KMS-11 (cell line): ENCODE results near the gene SLC22A7.

Experiments
- H2AFZ ChIP-seq: fragments of 200-600 bp; sonication (generic); 2 replicates; pipeline ENCODE4 v1.6.1; 2016; ENCODE audit warnings: antibody characterized with exemption, mixed run types, low read depth
- H3K27ac ChIP-seq: fragments of 200-600 bp; sonication (generic); 2 replicates; pipeline ENCODE4 v1.6.1; 2016; ENCODE audit warnings: mild to moderate bottlenecking, mixed run types
- H3K27me3 ChIP-seq: fragments of 200-600 bp; sonication (generic); 2 replicates; pipeline ENCODE4 v1.6.1; 2017; ENCODE audit warnings: mild to moderate bottlenecking, low read depth, mixed run types, moderate library complexity; ENCODE audit not compliant: insufficient read depth
- H3K36me3 ChIP-seq: fragments of 200-600 bp; sonication (generic); 2 replicates; pipeline ENCODE4 v1.6.1; 2017; ENCODE audit warnings: mild to moderate bottlenecking, mixed run types; ENCODE audit not compliant: insufficient read depth
- H3K4me1 ChIP-seq: fragments of 200-600 bp; sonication (generic); 2 replicates; pipeline ENCODE4 v1.6.1; 2016; ENCODE audit warnings: mild to moderate bottlenecking, low read depth, mixed run types; ENCODE audit not compliant: poor library complexity, severe bottlenecking
- H3K4me2 ChIP-seq: fragments of 200-600 bp; sonication (generic); 2 replicates; pipeline ENCODE4 v1.7.0; 2016; ENCODE audit warnings: mild to moderate bottlenecking, mixed run types
- H3K4me3 ChIP-seq: fragments of 200-600 bp; sonication (generic); IDR thresholded peaks from 2 replicates; pipeline ENCODE4 v1.6.1; 2017; ENCODE audit warnings: low read depth, low read length, mixed read lengths; ENCODE audit not compliant: insufficient read depth
- H3K79me2 ChIP-seq: fragments of 200-600 bp; sonication (generic); 2 replicates; pipeline ENCODE4 v1.6.1; 2016; ENCODE audit warnings: low read depth, mixed run types; ENCODE audit not compliant: insufficient read depth
- H3K9ac ChIP-seq: fragments of 200-600 bp; sonication (generic); 2 replicates; pipeline ENCODE4 v1.6.1; 2016; ENCODE audit warnings: mild to moderate bottlenecking, mixed run types
- H4K20me1 ChIP-seq: fragments of 200-600 bp; sonication (generic); 2 replicates; pipeline ENCODE4 v1.6.1; 2016; ENCODE audit warnings: mild to moderate bottlenecking, mixed run types; ENCODE audit not compliant: insufficient read depth
- CTCF ChIP-seq: fragments of 200-600 bp; sonication (generic); conservative IDR thresholded peaks from 2 replicates; pipeline ENCODE4 v1.6.1; 2017; ENCODE audit warnings: low read depth, mild to moderate bottlenecking, antibody characterized with exemption, low read length, moderate library complexity, mixed read lengths

The SLC22A7 gene

GRCh38 chr6:43303751-43304331 is 5.8 kb downstream of the SLC22A7 start:
- H4K20me1 ChIP-seq = no peaks in the 10 kb centered on the region
- no peak overlapping the region for H3K4me3 ChIP-seq
- H2AFZ ChIP-seq = no peak overlapping the region
- no peaks in the 10 kb centered on the region for H3K79me2 ChIP-seq
- H3K4me2 ChIP-seq = no peak overlapping the region
- no peak overlapping the region for H3K9ac ChIP-seq
- no peaks in the 10 kb centered on the region for H3K27me3 ChIP-seq
- no peaks in the 10 kb centered on the region for H3K4me1 ChIP-seq
- H3K36me3 ChIP-seq = no peaks in the 10 kb centered on the region
- TF ChIP-seq CTCF = no peak
- no peak overlapping the region for H3K27ac ChIP-seq

DNA sequence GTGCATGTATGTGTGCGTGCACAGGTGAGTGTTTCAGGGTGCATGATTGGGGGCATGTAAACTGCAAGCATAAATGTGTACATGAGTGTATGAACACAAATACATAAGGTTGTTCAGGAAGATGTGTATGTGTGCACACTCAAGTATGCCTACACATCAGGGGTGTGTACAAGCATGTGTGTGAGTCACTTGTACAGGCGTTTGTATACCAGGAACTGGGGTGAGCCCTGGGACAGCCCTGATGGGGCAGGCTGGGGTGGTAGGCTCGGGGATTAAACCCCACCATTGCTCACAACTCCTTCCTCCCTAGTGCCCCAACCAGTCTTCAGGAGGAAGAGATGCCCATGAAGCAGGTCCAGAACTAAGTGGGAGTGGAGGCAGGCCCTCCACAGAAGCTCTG is 6.3 kb downstream of the SLC22A7 start:
- Histone ChIP-seq H3K27me3 (no peaks in the 10 kb centered on the region), H2AFZ (no peak overlapping the region), H3K36me3 (no peaks in the 10 kb centered on the region), H4K20me1 (no peaks in the 10 kb centered on the region), H3K27ac (no peak overlapping the region), H3K9ac (no peak overlapping the region), H3K4me3 (no peak overlapping the region), H3K4me2 (no peak overlapping the region), H3K79me2 (no peaks in the 10 kb centered on the region), H3K4me1 (no peaks in the 10 kb centered on the region)
- no peak for TF ChIP-seq CTCF

GRCh38 chr6:43304882-43305281 is 6.8 kb downstream of the SLC22A7 start:
- Histone ChIP-seq H3K27ac (no peak overlapping the region), H4K20me1 (no peaks in the 10 kb centered on the region), H3K36me3 (no peaks in the 10 kb centered on the region), H3K79me2 (no peaks in the 10 kb centered on the region), H3K9ac (no peak overlapping the region), H3K27me3 (no peaks in the 10 kb centered on the region), H3K4me2 (no peak overlapping the region), H3K4me1 (no peaks in the 10 kb centered on the region), H3K4me3 (no peak overlapping the region), H2AFZ (no peak overlapping the region)
- no peak for TF ChIP-seq CTCF

DNA sequence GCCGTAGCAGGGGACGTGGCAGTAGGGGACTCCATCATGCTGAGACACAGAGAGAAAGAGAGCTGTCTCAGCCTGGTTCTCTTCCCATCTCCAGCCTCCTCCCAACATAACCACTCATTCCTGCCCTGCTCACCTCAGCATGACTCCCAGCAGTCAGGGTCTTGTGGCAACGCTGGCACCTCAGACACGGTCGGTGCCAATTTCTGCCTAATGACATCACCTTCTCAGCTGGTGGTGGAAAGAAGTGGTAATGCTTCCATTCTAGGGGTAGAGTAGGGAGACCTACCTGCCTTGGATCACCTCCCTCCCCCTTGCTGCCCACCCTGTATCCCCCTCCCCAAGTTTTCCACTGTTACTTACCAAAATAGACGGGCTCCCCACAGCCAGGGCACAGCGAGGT is 8.0 kb downstream of the SLC22A7 start:
- Histone ChIP-seq H3K9ac (no peak overlapping the region), H3K36me3 (no peaks in the 10 kb centered on the region), H3K4me3 (no peak overlapping the region), H3K79me2 (no peaks in the 10 kb centered on the region), H3K27me3 (no peaks in the 10 kb centered on the region), H3K4me2 (no peak overlapping the region), H3K4me1 (peaks cover 5% of the 10 kb centered on the region), H3K27ac (no peak overlapping the region), H4K20me1 (no peaks in the 10 kb centered on the region), H2AFZ (no peak overlapping the region)
- no peak for TF ChIP-seq CTCF
